Omental fat pad (tissue), 4 donors: Measurements from ENCODE around the gene OMD. TPM values are rescaled to one million over a fixed set of nuclear protein-coding genes. Genes with fewer than 3 reads are reported as not detected.

Source experiments
- ATAC-seq: fragments of 150-250 bp; one replicate; pipeline ENCODE4 v1.9.1; 2016; ENCODE audit warnings: mild to moderate bottlenecking, moderate library complexity; ENCODE audit not compliant: low FRiP score
- DNase-seq: peaks from one replicate; pipeline ENCODE4 v3.0.0-alpha.2; 2019; ENCODE audit warnings: low spot score
- CTCF ChIP-seq, 3 donors: fragments of 450-650 bp; IDR thresholded peaks; one replicate each; pipeline ENCODE4 v1.5.1; 2016 to 2017; ENCODE audit warnings: antibody characterized with exemption in 3 of 3, mild to moderate bottlenecking in 3 of 3, moderate library complexity in 2 of 3
- total RNA-seq, 4 donors: library from RNA; depleted of rRNA; stranded (reverse); fragments of >200 nt; gene quantifications; one replicate each; pipeline ENCODE4 v1.1.0, GENCODE V29; 2016

The OMD gene
- total RNA-seq, 4 donors from 2014 or later: 10.2 to 122 (median 40.2) TPM

DNA sequence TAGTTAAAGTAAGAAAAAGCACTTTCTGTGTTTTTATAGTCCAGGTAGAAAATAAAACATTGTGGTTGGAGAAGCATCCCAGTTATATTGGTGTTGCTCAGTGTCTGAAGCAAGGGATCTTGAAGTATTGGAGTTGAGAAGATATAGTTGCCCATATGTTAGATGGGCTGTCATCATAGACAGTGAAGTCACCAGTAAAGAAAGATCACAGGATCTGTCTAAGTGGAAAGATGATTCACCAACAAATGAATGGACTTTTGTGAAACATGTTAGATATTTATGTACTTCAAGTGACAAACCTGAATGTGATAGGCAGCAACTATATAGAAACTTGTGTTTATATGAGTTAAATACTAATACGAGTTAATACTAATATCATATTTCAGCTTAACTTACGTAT lies 31.6 kb downstream of the OMD start:
- DNase-seq (no peak), ATAC-seq (no peak)
- no peak for TF ChIP-seq CTCF (IDR thresholded peaks at IDR 0.05)

- TF ChIP-seq CTCF (IDR thresholded peaks at IDR 0.05): no peak
- peak; percentile 84 for ATAC-seq
Measured at GRCh38 chr9:92385953-92386352, 38.3 kb downstream of the OMD start.

DNA sequence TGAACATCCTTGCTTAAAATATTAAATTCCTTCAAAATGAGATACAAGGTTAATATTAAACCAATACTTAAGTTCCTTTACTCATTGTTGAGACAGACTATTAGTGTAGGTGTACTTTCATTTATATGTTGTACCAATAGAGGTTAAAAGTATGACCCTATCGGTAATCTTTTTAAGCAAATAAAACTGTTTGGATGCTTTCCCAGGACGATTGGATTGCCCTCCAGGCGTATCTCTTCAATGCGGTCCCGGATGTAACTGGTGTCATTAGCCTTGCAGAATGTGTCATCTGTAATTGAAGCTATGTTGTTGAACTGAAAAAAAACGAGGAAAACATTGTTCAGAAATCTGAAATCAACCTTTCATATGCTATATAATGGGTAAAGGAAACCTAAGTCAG lies 38.8 kb downstream of the OMD start:
- no peak for DNase-seq
- no peak for ATAC-seq
- TF ChIP-seq CTCF (IDR thresholded peaks at IDR 0.05): no peak

More at GRCh38 chr9:92385953-92386352, 38.3 kb downstream of the OMD start:
- no peak for DNase-seq

DNA sequence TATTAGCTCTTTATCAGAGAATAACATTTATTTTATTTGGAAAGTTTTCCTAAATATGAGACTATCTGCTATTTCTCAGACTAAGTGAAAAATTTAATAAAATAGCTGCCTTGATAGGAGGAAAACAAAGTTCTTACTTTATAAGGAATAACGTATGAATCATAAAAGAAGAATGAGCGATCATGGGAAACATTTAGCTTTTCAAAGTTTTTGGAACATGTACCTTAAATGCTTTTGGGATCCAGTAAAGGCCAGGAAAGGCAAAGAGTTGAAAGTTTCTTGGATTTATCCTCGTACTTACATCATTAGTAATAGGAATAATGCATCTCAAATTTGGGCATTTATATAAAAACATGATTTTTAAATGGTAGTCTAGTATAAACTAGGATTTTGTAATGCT lies 39.3 kb downstream of the OMD start:
- ATAC-seq (peak; percentile 25), DNase-seq (no peak)
- TF ChIP-seq CTCF (IDR thresholded peaks at IDR 0.05): no peak

- DNase-seq (no peak), ATAC-seq (peak; percentile 66)
- TF ChIP-seq CTCF (IDR thresholded peaks at IDR 0.05): no peak
Measured at GRCh38 chr9:92384375-92384774, 39.9 kb downstream of the OMD start.

DNA sequence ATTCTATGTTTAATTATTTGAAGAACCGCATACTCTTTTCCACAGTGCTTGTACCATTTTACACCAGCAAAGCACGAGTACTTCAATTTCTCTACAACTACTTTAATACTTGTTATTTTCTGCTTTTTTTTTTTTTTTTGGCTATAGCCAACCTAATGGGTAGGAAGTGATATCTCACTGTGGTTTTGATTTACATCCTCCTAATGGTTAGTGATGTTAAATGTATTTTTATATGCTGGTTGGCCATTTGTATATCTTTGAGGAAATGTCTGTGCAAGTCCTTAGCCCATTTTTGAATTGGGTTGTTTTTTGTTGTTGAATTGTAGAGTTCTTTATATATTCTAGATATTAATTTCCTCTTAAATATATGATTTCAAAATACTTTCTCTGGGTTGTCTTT lies 42.5 kb downstream of the OMD start:
- no peak for ATAC-seq
- no peak for TF ChIP-seq CTCF (IDR thresholded peaks at IDR 0.05)
- no peak for DNase-seq

GRCh38 chr9:92380603-92381002 lies 43.7 kb downstream of the OMD start:
- no peak for TF ChIP-seq CTCF (IDR thresholded peaks at IDR 0.05)
- no peak for DNase-seq
- ATAC-seq: no peak
